Activated CD8-positive, alpha-beta memory T cell treated with anti-CD3 and anti-CD28 coated beads for 1 hour (primary cell): Measurements from ENCODE around the gene ELF2.
A peak's percentile ranks its signal among the peaks of the same experiment; 100 is the strongest.
"Not testable (repeated sequence)": the region's sequence is repeated elsewhere in the genome, so short reads cannot be mapped to it uniquely, and the experiment has no call there.

Source experiments
- DNase-seq, 2 donors: peaks; one replicate each; pipeline ENCODE4 v3.0.0-alpha.2; 2020; ENCODE audit warnings: low read depth in 1 of 2; ENCODE audit errors: extremely low read depth in 1 of 2

Gene ELF2

GRCh38 chr4:139082750-139083606, 94.0 kb downstream of the ELF2 start:
- peak; percentile 74 to 77 for DNase-seq

- DNase-seq: no peak
Observed at GRCh38 chr4:139078926-139079325, 98.1 kb downstream of the ELF2 start.

- no peak for DNase-seq
Observed at GRCh38 chr4:139077567-139078355, 99.3 kb downstream of the ELF2 start.

GRCh38 chr4:139076016-139076744, 100.8 kb downstream of the ELF2 start:
- no peak for DNase-seq

GRCh38 chr4:139060591-139060990, 116.4 kb downstream of the ELF2 start:
- DNase-seq: no peak

GRCh38 chr4:139059026-139059425, 118.0 kb downstream of the ELF2 start:
- not testable (repeated sequence) for DNase-seq

GRCh38 chr4:139054791-139055505, 122.1 kb downstream of the ELF2 start:
- DNase-seq: no peak

- no peak for DNase-seq
Observed at GRCh38 chr4:139053909-139054308, 123.1 kb downstream of the ELF2 start.

GRCh38 chr4:139050446-139050845, 126.6 kb downstream of the ELF2 start:
- no peak for DNase-seq

GRCh38 chr4:139048026-139048425, 129.0 kb downstream of the ELF2 start:
- DNase-seq: no peak

- no peak for DNase-seq
Observed at GRCh38 chr4:139044291-139044690, 132.7 kb downstream of the ELF2 start.

GRCh38 chr4:139042981-139043460, 134.0 kb downstream of the ELF2 start:
- DNase-seq: no peak

GRCh38 chr4:139038874-139039443, 138.1 kb downstream of the ELF2 start:
- DNase-seq: no peak

GRCh38 chr4:139036885-139037284, 140.1 kb downstream of the ELF2 start:
- no peak for DNase-seq

- DNase-seq: no peak
Observed at GRCh38 chr4:139035650-139036049, 141.4 kb downstream of the ELF2 start.

- peak; percentile 42 to 56 for DNase-seq
Observed at GRCh38 chr4:139030614-139031235, 146.3 kb downstream of the ELF2 start.

GRCh38 chr4:139029866-139030363, 147.1 kb downstream of the ELF2 start:
- DNase-seq: not testable (repeated sequence)

- DNase-seq: no peak
Observed at GRCh38 chr4:139028191-139028661, 148.8 kb downstream of the ELF2 start.

- DNase-seq: no peak
Observed at GRCh38 chr4:139027776-139028175, 149.2 kb downstream of the ELF2 start.
